Smooth muscle cell (in vitro differentiated cells): Measurements from ENCODE around the gene MAOA. TPM values are rescaled to one million over a fixed set of nuclear protein-coding genes. Genes with fewer than 3 reads are reported as not detected.

Experiments
- DNase-seq: peaks from one replicate; lab custom pipeline; 2025; ENCODE audit not compliant: unreplicated experiment; lab: John Stamatoyannopoulos, UW
- H2AFZ ChIP-seq: fragments of 200-600 bp; sonication (generic); 2 replicates; pipeline ENCODE4 v1.6.0; 2016; ENCODE audit warnings: antibody characterized with exemption, low read depth, mild to moderate bottlenecking
- H3F3A ChIP-seq: fragments of 200-600 bp; sonication (generic); 2 replicates; pipeline ENCODE4 v1.6.0; 2017; ENCODE audit warnings: antibody characterized with exemption, low read depth
- H3K27ac ChIP-seq: fragments of 200-600 bp; sonication (generic); 2 replicates; pipeline ENCODE4 v1.5.1; 2016; ENCODE audit warnings: low read depth, mild to moderate bottlenecking
- H3K27me3 ChIP-seq: fragments of 200-600 bp; sonication (generic); 2 replicates; pipeline ENCODE4 v1.6.1; 2016; ENCODE audit warnings: low read depth, mild to moderate bottlenecking
- H3K36me3 ChIP-seq: fragments of 200-600 bp; sonication (generic); 2 replicates; pipeline ENCODE4 v1.5.1; 2016; ENCODE audit warnings: low read depth
- H3K4me1 ChIP-seq: fragments of 200-600 bp; sonication (generic); 2 replicates; pipeline ENCODE4 v1.5.1; 2016; ENCODE audit warnings: low read depth
- H3K4me2 ChIP-seq: fragments of 200-600 bp; sonication (generic); 2 replicates; pipeline ENCODE4 v1.6.0; 2016; ENCODE audit warnings: mild to moderate bottlenecking
- H3K4me3 ChIP-seq: fragments of 200-600 bp; sonication (generic); 2 replicates; pipeline ENCODE4 v1.5.1; 2016; ENCODE audit warnings: mild to moderate bottlenecking
- H3K79me2 ChIP-seq: fragments of 200-600 bp; sonication (generic); 2 replicates; pipeline ENCODE4 v1.6.0; 2016; ENCODE audit warnings: low read depth, mild to moderate bottlenecking
- H3K9ac ChIP-seq: fragments of 200-600 bp; sonication (generic); 2 replicates; pipeline ENCODE4 v1.6.0; 2016; ENCODE audit warnings: low read depth
- H3K9me3 ChIP-seq: fragments of 200-600 bp; sonication (generic); replicated peaks from 2 replicates; pipeline ENCODE4 v1.5.1; 2016; ENCODE audit warnings: low read depth
- H4K20me1 ChIP-seq: fragments of 200-600 bp; sonication (generic); 2 replicates; pipeline ENCODE4 v1.6.0; 2016; ENCODE audit warnings: low read depth
- CTCF ChIP-seq: fragments of 200-600 bp; sonication (generic); IDR thresholded peaks from 2 replicates; pipeline ENCODE4 v1.5.1; 2017; ENCODE audit warnings: borderline replicate concordance, mild to moderate bottlenecking, antibody characterized with exemption; ENCODE audit not compliant: insufficient read depth, poor library complexity, severe bottlenecking
- WGBS: methylation state at CpG from one replicate; pipeline ENCODE4 v1.1.7; 2016; ENCODE audit warnings: low lambda C conversion rate; 5-methylcytosine and 5-hydroxymethylcytosine counted together
- polyA plus RNA-seq: library from polyadenylated mRNA; unstranded; fragments of >200 nt; fragmentation: Nextera tagmentation; extraction: Ambion mirVana; gene quantifications from 2 replicates; pipeline ENCODE4 v1.2.1, GENCODE V29; 2016
- total RNA-seq: library from RNA; depleted of rRNA; stranded (reverse); fragments of >200 nt; gene quantifications from 2 replicates; pipeline ENCODE4 v1.2.3, GENCODE V29; 2014

MAOA gene
- total and polyA plus RNA-seq, 2 experiments from 2014 or later: 1.2 to 1.6 TPM

DNA sequence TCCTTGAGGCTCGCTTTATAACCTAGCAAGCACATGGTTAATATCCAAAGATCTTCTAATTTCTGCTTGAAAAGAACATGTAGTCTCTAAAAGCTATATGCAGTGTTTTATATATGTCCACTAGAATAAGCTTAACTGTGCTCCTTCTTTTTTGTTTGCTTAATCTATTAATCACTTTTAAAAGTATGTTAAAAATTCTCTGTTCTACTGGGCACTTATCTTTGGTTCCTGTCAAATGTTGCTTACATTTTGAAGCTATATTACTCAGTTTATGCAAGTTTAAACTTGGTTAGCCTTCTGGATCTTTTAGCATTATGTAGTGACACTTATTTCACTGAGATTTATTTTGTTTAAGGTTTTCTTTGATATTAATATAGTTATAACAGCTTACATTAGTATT, 32.5 kb downstream of the MAOA start:
- TF ChIP-seq CTCF: no peak
- DNase-seq: no peak
- Histone ChIP-seq H4K20me1 (no peaks in the 10 kb centered on the region), H3K79me2 (no peaks in the 10 kb centered on the region), H3K4me1 (no peaks in the 10 kb centered on the region), H2AFZ (no peak overlapping the region), H3K4me2 (no peak overlapping the region), H3K9ac (no peak overlapping the region), H3K27ac (no peak overlapping the region), H3K9me3 (no peaks in the 10 kb centered on the region), H3K36me3 (no peaks in the 10 kb centered on the region), H3K4me3 (no peak overlapping the region), H3K27me3 (no peaks in the 10 kb centered on the region), H3F3A (no peaks in the 10 kb centered on the region)
- 91% methylated on average over 1 of the region's 1 CpG for WGBS

GRCh38 chrX:43693602-43694406, 37.7 kb downstream of the MAOA start:
- Histone ChIP-seq H3K27ac (no peak overlapping the region), H4K20me1 (no peaks in the 10 kb centered on the region), H3F3A (no peaks in the 10 kb centered on the region), H3K36me3 (no peaks in the 10 kb centered on the region), H3K79me2 (no peaks in the 10 kb centered on the region), H3K9me3 (no peaks in the 10 kb centered on the region), H3K9ac (no peak overlapping the region), H3K4me2 (no peak overlapping the region), H3K4me1 (no peaks in the 10 kb centered on the region), H3K4me3 (no peak overlapping the region), H2AFZ (no peak overlapping the region), H3K27me3 (no peaks in the 10 kb centered on the region)
- 82% methylated on average over 3 of the region's 3 CpGs for WGBS
- no peak for TF ChIP-seq CTCF
- no peak for DNase-seq

DNA sequence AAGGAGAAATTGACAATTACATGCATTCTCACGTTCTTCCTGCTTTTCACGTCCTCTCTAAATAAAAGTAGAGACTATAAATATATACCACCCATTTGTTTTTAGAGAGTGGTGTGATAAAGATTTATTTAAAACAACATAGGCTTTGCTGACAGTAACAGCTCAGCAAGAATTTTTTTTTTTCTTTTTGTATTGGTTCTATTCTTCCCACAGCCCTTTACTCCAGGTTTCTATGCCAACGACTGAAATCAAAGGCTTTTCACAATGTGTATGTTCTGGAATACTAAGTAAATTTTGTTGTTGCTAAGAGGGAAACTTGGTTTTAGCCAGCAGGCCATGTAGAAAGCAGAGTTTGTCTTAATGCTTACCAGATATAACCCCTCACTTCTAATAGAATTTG, 43.4 kb downstream of the MAOA start:
- no peak overlapping the region for H3K9ac ChIP-seq
- H3K9me3 ChIP-seq: no peaks in the 10 kb centered on the region
- no peak overlapping the region for H3K27ac ChIP-seq
- WGBS: 84% methylated on average over 3 of the region's 3 CpGs
- H3K4me2 ChIP-seq: no peak overlapping the region
- no peak overlapping the region for H2AFZ ChIP-seq
- no peak for DNase-seq
- peaks cover 15% of the 10 kb centered on the region for H3K4me1 ChIP-seq
- no peaks in the 10 kb centered on the region for H3K36me3 ChIP-seq
- H3K27me3 ChIP-seq: no peaks in the 10 kb centered on the region
- no peaks in the 10 kb centered on the region for H3K79me2 ChIP-seq
- no peak for TF ChIP-seq CTCF
- H3F3A ChIP-seq: no peaks in the 10 kb centered on the region
- H3K4me3 ChIP-seq: no peak overlapping the region
- no peaks in the 10 kb centered on the region for H4K20me1 ChIP-seq

DNA sequence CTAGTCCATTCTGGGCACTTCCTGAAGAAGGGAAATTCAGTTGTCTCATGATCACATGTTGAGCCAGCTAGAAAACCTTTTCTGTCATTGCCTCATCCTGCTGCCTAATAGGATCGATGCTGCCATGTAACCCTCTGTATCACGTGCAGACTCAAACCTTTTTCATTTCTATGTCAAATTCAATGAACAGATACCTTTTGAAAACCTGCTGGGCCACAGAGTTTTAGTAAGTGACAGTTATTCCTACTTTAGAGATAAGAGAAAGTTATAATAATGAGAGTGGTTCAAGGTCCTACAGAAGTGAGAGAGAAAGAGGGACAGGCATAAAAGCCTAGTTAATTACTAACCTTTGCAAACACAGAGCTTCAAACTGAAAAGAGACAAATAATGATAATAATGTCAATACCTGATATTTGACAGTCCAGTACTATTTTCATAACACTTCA, 46.0 kb downstream of the MAOA start:
- WGBS: 66% methylated on average over 2 of the region's 2 CpGs
- TF ChIP-seq CTCF: no peak
- Histone ChIP-seq H3K4me2 (no peak overlapping the region), H3K79me2 (no peaks in the 10 kb centered on the region), H3K36me3 (no peaks in the 10 kb centered on the region), H3K27ac (no peak overlapping the region), H3F3A (no peaks in the 10 kb centered on the region), H3K4me3 (no peak overlapping the region), H3K9ac (no peak overlapping the region), H3K4me1 (peaks cover 15% of the 10 kb centered on the region), H4K20me1 (no peaks in the 10 kb centered on the region), H3K27me3 (no peaks in the 10 kb centered on the region), H2AFZ (no peak overlapping the region), H3K9me3 (no peaks in the 10 kb centered on the region)
- DNase-seq: no peak
